ENCODE measurements around the gene PUSL1.

The PUSL1 gene

GRCh38 chr1:1342061-1342562, 33.7 kb downstream of the PUSL1 start:
- DNase-seq: no peak

- DNase-seq: no peak
These were observed 34.3 kb downstream of the PUSL1 start for GRCh38 chr1:1342584-1343115.

GRCh38 chr1:1343811-1344421, 35.5 kb downstream of the PUSL1 start:
- DNase-seq: no peak

- no peak for DNase-seq
These were observed 36.4 kb downstream of the PUSL1 start for GRCh38 chr1:1344655-1345361.

- no peak for DNase-seq
These were observed 37.0 kb downstream of the PUSL1 start for GRCh38 chr1:1345384-1345783.

- no peak for DNase-seq
These were observed 37.6 kb downstream of the PUSL1 start for GRCh38 chr1:1345860-1346500.

- DNase-seq: no peak
These were observed 38.1 kb downstream of the PUSL1 start for GRCh38 chr1:1346501-1346890.

- no peak for DNase-seq
These were observed 38.7 kb downstream of the PUSL1 start for GRCh38 chr1:1347026-1347595.

- DNase-seq: no peak
These were observed 39.4 kb downstream of the PUSL1 start for GRCh38 chr1:1347663-1348419.

- DNase-seq: no peak
These were observed 40.2 kb downstream of the PUSL1 start for GRCh38 chr1:1348420-1349255.

- peak; percentile 58 for DNase-seq
These were observed 41.0 kb downstream of the PUSL1 start, which contains the start of gene DVL1 for GRCh38 chr1:1349256-1350012. DVL1 (minus strand) TSS chr1:1349418; CDS start chr1:1349065, 353 bp downstream.

- no peak for DNase-seq
These were observed 43.4 kb downstream of the PUSL1 start for GRCh38 chr1:1351511-1352427.

- DNase-seq: peak; percentile 83
These were observed 44.5 kb downstream of the PUSL1 start for GRCh38 chr1:1352786-1353388.

GRCh38 chr1:1353389-1354151, 45.2 kb downstream of the PUSL1 start:
- DNase-seq: no peak

- no peak for DNase-seq
These were observed 46.2 kb downstream of the PUSL1 start for GRCh38 chr1:1354271-1355247.

GRCh38 chr1:1355416-1355815, 47.0 kb downstream of the PUSL1 start:
- no peak for DNase-seq

- no peak for DNase-seq
These were observed 47.9 kb downstream of the PUSL1 start for GRCh38 chr1:1356166-1356795.
